Measurements from ENCODE around the gene CSPG5.

Gene CSPG5

GRCh38 chr3:47536967-47537366 is 41.7 kb downstream of the CSPG5 start:
- DNase-seq (ENCODE audit: low spot score), result no peak

- no peak for DNase-seq (ENCODE audit: low spot score)
These were observed 42.3 kb downstream of the CSPG5 start for GRCh38 chr3:47536221-47536891.

GRCh38 chr3:47533996-47534454 is 44.6 kb downstream of the CSPG5 start:
- DNase-seq (ENCODE audit: low spot score), result peak; percentile 27

GRCh38 chr3:47533481-47533880 is 45.2 kb downstream of the CSPG5 start:
- DNase-seq (ENCODE audit: low spot score), result no peak

GRCh38 chr3:47527952-47528725 is 50.5 kb downstream of the CSPG5 start:
- peak; percentile 78 for DNase-seq (ENCODE audit: low spot score)

- no peak for DNase-seq (ENCODE audit: low spot score)
These were observed 53.0 kb downstream of the CSPG5 start for GRCh38 chr3:47525617-47526016.

GRCh38 chr3:47523310-47524073 is 55.2 kb downstream of the CSPG5 start:
- peak; percentile 33 for DNase-seq (ENCODE audit: low spot score)

GRCh38 chr3:47522082-47522987 is 56.3 kb downstream of the CSPG5 start:
- peak; percentile 88 for DNase-seq (ENCODE audit: low spot score)

- no peak for DNase-seq (ENCODE audit: low spot score)
These were observed 57.9 kb downstream of the CSPG5 start for GRCh38 chr3:47520756-47521155.

GRCh38 chr3:47517937-47518336 is 60.7 kb downstream of the CSPG5 start:
- no peak for DNase-seq (ENCODE audit: low spot score)

- no peak for DNase-seq (ENCODE audit: low spot score)
These were observed 62.8 kb downstream of the CSPG5 start for GRCh38 chr3:47515864-47516319.

- no peak for DNase-seq (ENCODE audit: low spot score)
These were observed 63.6 kb downstream of the CSPG5 start for GRCh38 chr3:47515100-47515499.

- DNase-seq (ENCODE audit: low spot score), result peak; percentile 96
These were observed 65.3 kb downstream of the CSPG5 start, which contains the start of gene ELP6 for GRCh38 chr3:47513125-47513929. Gene ELP6 (minus strand): TSS chr3:47513712. CDS start chr3:47513590, 122 bp downstream.

- peak; percentile 27 for DNase-seq (ENCODE audit: low spot score)
These were observed 66.1 kb downstream of the CSPG5 start for GRCh38 chr3:47512416-47513124.

All from kidney tubule cell (primary cell).